Endothelial cell of umbilical vein (primary cell): ENCODE measurements around the gene CYB5D1. TPM values are rescaled to one million over a fixed set of nuclear protein-coding genes. Genes with fewer than 3 reads are reported as not detected.

Experiments
- BruUV-seq: library from RNA; stranded (reverse); fragments of 400-500 nt; replicated peaks from 2 replicates; lab custom pipeline; 2021; lab: Mats Ljungman, UMichigan
- CTCF ChIA-PET: fragments of 300-600, 350-600 bp; sonication (Branson Sonifier 250); formaldehyde crosslinking; loops from one replicate; lab custom pipeline; 2021; ENCODE audit warnings: antibody characterized with exemption, inconsistent platforms; lab: Charles Lee
- POLR2A ChIA-PET: fragments of 300-600, 350-600 bp; sonication (Branson Sonifier 250); formaldehyde crosslinking; loops from one replicate; lab custom pipeline; 2021; ENCODE audit warnings: antibody characterized with exemption, inconsistent platforms; lab: Charles Lee
- DNase-seq: peaks from one replicate; pipeline ENCODE4 v3.0.0-alpha.2; 2011; ENCODE audit warnings: low read depth, low spot score
- FAIRE-seq: peaks from 2 replicates; lab custom pipeline; 2011; peaks lifted over from hg19 to GRCh38; lab: Jason Lieb, UNC
- H2AFZ ChIP-seq: 2 replicates; pipeline ENCODE4 v1.6.0; 2012; ENCODE audit warnings: low read depth, low read length, control low read depth, inconsistent platforms
- H3K27ac ChIP-seq: 2 replicates; pipeline ENCODE4 v1.5.1; 2011; ENCODE audit warnings: low read depth, mild to moderate bottlenecking, control low read depth, low read length, moderate library complexity; ENCODE audit not compliant: insufficient read depth
- H3K27me3 ChIP-seq, 2 experiments: 2 replicates each; pipeline versions ENCODE4 v1.6.0 to v1.6.1; 2011; ENCODE audit warnings: low read length in 2 of 2, mixed read lengths in 1 of 2; ENCODE audit not compliant: control insufficient read depth in 2 of 2, insufficient read depth in 2 of 2
- H3K36me3 ChIP-seq, 2 experiments: 2 replicates in 1 of 2; 3 replicates in 1 of 2; pipeline ENCODE4 v1.5.1; 2011; ENCODE audit warnings: low read length in 2 of 2, mild to moderate bottlenecking in 1 of 2, moderate library complexity in 1 of 2; ENCODE audit not compliant: control insufficient read depth in 2 of 2, insufficient read depth in 2 of 2; ENCODE audit errors: extremely low read depth in 1 of 2
- H3K4me1 ChIP-seq: 3 replicates; pipeline ENCODE4 v1.5.1; 2011; ENCODE audit warnings: mild to moderate bottlenecking, low read length; ENCODE audit not compliant: control insufficient read depth, insufficient read depth; ENCODE audit errors: extremely low read depth
- H3K4me2 ChIP-seq: 2 replicates; pipeline ENCODE4 v1.6.1; 2011; ENCODE audit warnings: low read length, control low read depth, mixed read lengths; ENCODE audit not compliant: insufficient read depth
- H3K4me3 ChIP-seq, 3 experiments: fragments of 200-600 bp in 1 of 3; sonication (generic), shearing (Covaris generic) in 1 of 3; replicated peaks in 1 of 3; 2 replicates each; pipeline ENCODE4 v1.5.1; 2011 to 2016; ENCODE audit warnings: control low read depth in 3 of 3, low read length in 3 of 3, mild to moderate bottlenecking in 2 of 3, inconsistent platforms in 1 of 3, low read depth in 1 of 3, moderate library complexity in 1 of 3; ENCODE audit not compliant: insufficient read depth in 1 of 3
- H3K79me2 ChIP-seq: 2 replicates; pipeline ENCODE4 v1.6.0; 2012; ENCODE audit warnings: low read length, inconsistent platforms; ENCODE audit not compliant: control insufficient read depth, insufficient read depth
- H3K9ac ChIP-seq: replicated peaks from 2 replicates; pipeline ENCODE3; 2011; ENCODE audit warnings: low read length, control low read depth; ENCODE audit not compliant: insufficient read depth; ENCODE audit errors: extremely low read depth
- H3K9me1 ChIP-seq: replicated peaks from 3 replicates; pipeline ENCODE4 v1.6.0; 2011; ENCODE audit warnings: mild to moderate bottlenecking, low read length; ENCODE audit not compliant: control insufficient read depth, insufficient read depth; ENCODE audit errors: extremely low read depth
- H3K9me3 ChIP-seq: replicated peaks from 2 replicates; pipeline ENCODE4 v1.5.1; 2012; ENCODE audit warnings: low read length, inconsistent platforms; ENCODE audit not compliant: control insufficient read depth, insufficient read depth
- H4K20me1 ChIP-seq: replicated peaks from 2 replicates; pipeline ENCODE3; 2011; ENCODE audit warnings: mild to moderate bottlenecking, low read length; ENCODE audit not compliant: control insufficient read depth, insufficient read depth; ENCODE audit errors: extremely low read depth
- EZH2 ChIP-seq: IDR thresholded peaks from 2 replicates; pipeline ENCODE4 v1.6.1; 2012; ENCODE audit warnings: borderline replicate concordance, low read depth, mild to moderate bottlenecking, moderate library complexity, low read length, inconsistent platforms; ENCODE audit not compliant: severe bottlenecking
- FOS ChIP-seq: IDR thresholded peaks from 2 replicates; pipeline ENCODE4 v1.6.1; 2011; ENCODE audit warnings: mild to moderate bottlenecking, low read length, moderate library complexity, borderline replicate concordance; ENCODE audit not compliant: insufficient read depth
- GATA2 ChIP-seq: IDR thresholded peaks from 2 replicates; pipeline ENCODE4 v1.7.0; 2011; ENCODE audit warnings: low read depth, mild to moderate bottlenecking, moderate library complexity, mixed read lengths, low read length; ENCODE audit not compliant: insufficient read length, insufficient read depth
- JUN ChIP-seq: IDR thresholded peaks from 2 replicates; pipeline ENCODE4 v1.6.1; 2011; ENCODE audit warnings: borderline replicate concordance, low read depth; ENCODE audit not compliant: insufficient read length, insufficient read depth
- MYC ChIP-seq: IDR thresholded peaks from one replicate; pipeline ENCODE4 v1.6.1; 2011; ENCODE audit warnings: mild to moderate bottlenecking, low read depth, low read length
- POLR2A ChIP-seq: IDR thresholded peaks from 2 replicates; pipeline ENCODE4 v1.6.1; 2012; ENCODE audit warnings: low read depth, mild to moderate bottlenecking, control low read depth, low read length
- POLR2AphosphoS5 ChIP-seq: IDR thresholded peaks from 2 replicates; pipeline ENCODE4 v1.6.1; 2012; ENCODE audit warnings: low read depth, mild to moderate bottlenecking, control low read depth, low read length, moderate library complexity; ENCODE audit not compliant: insufficient read depth
- dilution Hi-C: fragments of 300-500 bp; cut with MboI; formaldehyde crosslinking; loops from one replicate; pipeline ENCODE4 v1.15.0; 2019; ENCODE audit warnings: low sequenced_read_pairs; ENCODE audit not compliant: extremely low pct_ligation_motif_present
- intact Hi-C: fragments of 100-400 bp; cut with micrococcal nuclease; formaldehyde crosslinking; loops from one replicate; pipeline ENCODE4 v1.10.0; 2022
- polyA plus RNA-seq, 4 experiments: library from polyadenylated mRNA; depleted of rRNA in 3 of 4; stranded (reverse) in 3 of 4; unstranded in 1 of 4; fragments of >200 nt; gene quantifications; 2 replicates each; pipeline versions ENCODE4 v1.2.1 to v1.2.3, GENCODE V29; 2011 to 2012; ENCODE audit warnings: missing spikeins in 1 of 4
- total RNA-seq: library from RNA; stranded (reverse); gene quantifications from 2 replicates; pipeline ENCODE4 v1.2.3, GENCODE V29; 2021
- TF ChIP-seq, protein P1 (sequence below), 2 donors: IDR thresholded peaks; 1 replicate in 1 of 2; 2 replicates in 1 of 2; pipeline ENCODE4 v1.5.1; 2011; ENCODE audit warnings: low read length in 2 of 2, mild to moderate bottlenecking in 2 of 2, moderate library complexity in 2 of 2, control low read depth in 1 of 2, inconsistent platforms in 1 of 2, low read depth in 1 of 2; ENCODE audit not compliant: insufficient read depth in 1 of 2; ENCODE audit errors: extremely low read depth in 1 of 2
- TF ChIP-seq, protein P2 (sequence below): IDR thresholded peaks from 2 replicates; pipeline ENCODE4 v1.6.1; 2011; ENCODE audit not compliant: insufficient read depth, insufficient read length

The CYB5D1 gene
- total and polyA plus RNA-seq, 2 donors (not counting 3 experiments of a cell fraction or from before 2014, with no cell fraction given): 9.4 to 18.1 TPM

DNA sequence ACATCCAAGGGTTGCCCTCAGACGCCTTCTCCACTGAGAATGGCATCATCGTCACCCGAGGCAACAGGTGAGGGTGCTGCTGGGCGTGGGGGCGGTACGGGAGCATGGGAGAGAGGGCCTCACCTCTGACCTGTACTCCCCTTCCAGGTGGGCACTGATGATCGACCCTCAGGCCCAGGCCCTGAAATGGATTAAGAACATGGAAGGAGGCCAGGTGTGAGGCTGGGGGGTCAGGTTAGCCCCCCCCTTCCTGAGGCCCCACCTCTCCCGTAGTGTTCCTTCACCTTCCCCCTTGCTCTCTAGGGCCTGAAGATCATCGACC lies 40.2 kb upstream of the CYB5D1 start:
- DNase-seq (no peak), FAIRE-seq (no peak)
- CTCF ChIA-PET: interaction anchor here (1.1 kb wide), 1 partner anchor 243 kb away, joined by 3 read pairs; no protein-coding TSS in a partner anchor
- H2AFZ ChIP-seq: no peak overlapping the region
- H3K9me1 ChIP-seq: no peaks in the 10 kb centered on the region
- H3K4me2 ChIP-seq: no peak overlapping the region
- TF ChIP-seq JUN (no peak), FOS (no peak)
- H3K4me3 ChIP-seq: no peak overlapping the region
- H3K9me3 ChIP-seq: no peaks in the 10 kb centered on the region
- no TSS peak for BruUV-seq
- H3K27me3 ChIP-seq: peaks cover 9 to 13% of the 10 kb centered on the region in 2 experiments
- POLR2A ChIA-PET: no interaction called here
- H3K27ac ChIP-seq: no peak overlapping the region
- H3K79me2 ChIP-seq: no peaks in the 10 kb centered on the region
- no peaks in the 10 kb centered on the region for H4K20me1 ChIP-seq
- intact Hi-C loops: no loop called here
- dilution Hi-C loops: no loop called here
- no peaks in the 10 kb centered on the region for H3K36me3 ChIP-seq
- H3K9ac ChIP-seq: no peak overlapping the region
- H3K4me1 ChIP-seq: no peaks in the 10 kb centered on the region

DNA sequence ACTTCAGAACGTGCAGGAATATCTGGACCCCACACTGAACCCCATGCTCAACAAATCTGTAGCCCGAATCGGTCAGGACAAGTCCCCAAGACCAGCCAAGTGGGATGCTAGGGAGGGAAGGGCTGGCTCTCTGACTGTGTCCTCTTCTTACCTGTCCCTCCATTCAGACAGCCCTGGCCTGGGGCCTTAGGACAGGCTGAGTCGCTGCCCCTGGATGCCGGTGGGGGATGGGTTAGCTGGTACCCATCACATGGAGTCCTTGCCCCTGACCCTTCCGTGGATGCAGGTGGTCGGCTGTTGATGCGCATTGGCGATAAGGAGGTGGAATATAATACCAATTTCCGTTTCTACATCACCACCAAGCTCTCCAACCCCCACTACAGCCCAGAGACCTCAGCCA lies 39.8 kb upstream of the CYB5D1 start:
- dilution Hi-C loops (no loop called here), intact Hi-C loops (no loop called here)
- Histone ChIP-seq H3K9me1 (no peaks in the 10 kb centered on the region), H3K4me3 (no peak overlapping the region), H3K9me3 (no peaks in the 10 kb centered on the region), H3K4me1 (no peaks in the 10 kb centered on the region), H3K27ac (no peak overlapping the region), H3K27me3 (peaks cover 9 to 13% of the 10 kb centered on the region in 2 experiments), H2AFZ (no peak overlapping the region), H3K79me2 (no peaks in the 10 kb centered on the region), H3K4me2 (no peak overlapping the region), H3K36me3 (no peaks in the 10 kb centered on the region), H4K20me1 (no peaks in the 10 kb centered on the region), H3K9ac (no peak overlapping the region)
- DNase-seq (no peak), FAIRE-seq (no peak)
- POLR2A ChIA-PET: no interaction called here
- CTCF ChIA-PET: interaction anchor here (1.0 to 8.6 kb wide), 6 partner anchors 47 to 242 kb away, joined by 3 to 121 read pairs (median 7); no protein-coding TSS in a partner anchor
- no TSS peak for BruUV-seq
- TF ChIP-seq POLR2AphosphoS5 (no peak), MYC (no peak), FOS (no peak), POLR2A (no peak), EZH2 (no peak), GATA2 (no peak), JUN (no peak)
- TF ChIP-seq, protein P1, sequence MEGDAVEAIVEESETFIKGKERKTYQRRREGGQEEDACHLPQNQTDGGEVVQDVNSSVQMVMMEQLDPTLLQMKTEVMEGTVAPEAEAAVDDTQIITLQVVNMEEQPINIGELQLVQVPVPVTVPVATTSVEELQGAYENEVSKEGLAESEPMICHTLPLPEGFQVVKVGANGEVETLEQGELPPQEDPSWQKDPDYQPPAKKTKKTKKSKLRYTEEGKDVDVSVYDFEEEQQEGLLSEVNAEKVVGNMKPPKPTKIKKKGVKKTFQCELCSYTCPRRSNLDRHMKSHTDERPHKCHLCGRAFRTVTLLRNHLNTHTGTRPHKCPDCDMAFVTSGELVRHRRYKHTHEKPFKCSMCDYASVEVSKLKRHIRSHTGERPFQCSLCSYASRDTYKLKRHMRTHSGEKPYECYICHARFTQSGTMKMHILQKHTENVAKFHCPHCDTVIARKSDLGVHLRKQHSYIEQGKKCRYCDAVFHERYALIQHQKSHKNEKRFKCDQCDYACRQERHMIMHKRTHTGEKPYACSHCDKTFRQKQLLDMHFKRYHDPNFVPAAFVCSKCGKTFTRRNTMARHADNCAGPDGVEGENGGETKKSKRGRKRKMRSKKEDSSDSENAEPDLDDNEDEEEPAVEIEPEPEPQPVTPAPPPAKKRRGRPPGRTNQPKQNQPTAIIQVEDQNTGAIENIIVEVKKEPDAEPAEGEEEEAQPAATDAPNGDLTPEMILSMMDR (IDR thresholded peaks at IDR 0.05; ENCODE audit: extremely low read depth in 1 of 2, insufficient read depth in 1 of 2, low read depth in 1 of 2, low read length in 2 of 2): no peak
- TF ChIP-seq, protein P2, sequence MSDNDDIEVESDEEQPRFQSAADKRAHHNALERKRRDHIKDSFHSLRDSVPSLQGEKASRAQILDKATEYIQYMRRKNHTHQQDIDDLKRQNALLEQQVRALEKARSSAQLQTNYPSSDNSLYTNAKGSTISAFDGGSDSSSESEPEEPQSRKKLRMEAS: no peak
